Activated CD8-positive, alpha-beta memory T cell treated with anti-CD3 and anti-CD28 coated beads, Interleukin-2, amount 50 U/mL, for 48 hours (primary cell): ENCODE data around the gene PPM1L.

Experiments used
- DNase-seq: peaks from one replicate; pipeline ENCODE4 v3.0.0-alpha.2; 2020

The PPM1L gene

DNA sequence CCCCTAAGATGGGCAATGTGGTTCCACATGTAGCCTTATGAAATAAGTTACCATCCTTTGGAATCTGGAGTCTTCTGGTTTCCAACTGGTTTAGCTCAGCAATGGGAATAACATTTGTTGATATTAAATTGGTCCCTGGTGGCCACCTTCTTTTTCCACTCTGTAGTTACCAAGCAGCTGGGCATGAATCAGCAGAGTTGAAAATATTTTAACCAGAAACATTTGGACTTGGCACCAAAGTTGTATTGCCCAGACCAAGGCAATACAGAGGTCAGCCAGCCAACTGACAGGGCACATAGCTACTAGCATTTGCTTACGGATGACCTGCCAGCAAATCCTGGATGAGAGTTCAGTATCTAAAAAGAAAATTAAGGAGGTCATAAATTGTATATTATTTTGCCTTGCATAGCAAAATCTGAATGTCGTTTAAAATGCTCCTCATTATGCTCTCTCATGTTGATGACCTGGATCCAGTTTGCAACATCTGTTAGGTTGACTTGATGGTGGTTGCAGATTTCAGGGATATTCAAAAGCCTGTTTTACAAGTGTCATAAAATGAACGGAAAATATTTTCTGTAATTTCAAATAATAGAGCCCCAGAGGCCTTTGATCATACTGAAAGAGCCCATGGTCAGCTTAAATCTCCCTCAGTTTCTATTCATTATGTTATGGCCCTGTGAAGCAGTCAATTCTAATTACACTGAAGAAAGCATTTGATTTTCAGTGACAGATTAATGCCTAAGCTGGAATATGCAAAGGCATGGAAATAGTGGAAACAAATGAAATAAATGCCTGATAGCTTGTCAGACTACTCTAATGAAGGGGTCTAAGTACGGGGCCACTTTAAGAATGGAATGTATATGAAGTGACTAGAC, 54.6 kb downstream of the PPM1L start:
- DNase-seq = no peak

DNA sequence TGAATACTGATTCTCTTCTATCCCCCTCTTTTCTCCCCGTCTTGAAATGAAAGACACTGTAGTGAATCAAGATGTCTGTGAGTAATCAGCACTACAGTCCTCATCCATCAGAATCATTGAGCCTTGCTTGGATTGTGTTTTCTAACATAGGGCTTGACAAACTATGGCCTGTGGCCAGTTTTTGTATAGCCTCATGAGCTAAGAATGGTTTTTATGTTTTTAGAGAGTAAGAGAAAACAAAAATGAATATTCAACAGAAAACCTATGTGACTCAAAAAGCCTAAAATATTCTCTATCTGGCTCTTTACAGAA, 55.2 kb downstream of the PPM1L start:
- DNase-seq = no peak

DNA sequence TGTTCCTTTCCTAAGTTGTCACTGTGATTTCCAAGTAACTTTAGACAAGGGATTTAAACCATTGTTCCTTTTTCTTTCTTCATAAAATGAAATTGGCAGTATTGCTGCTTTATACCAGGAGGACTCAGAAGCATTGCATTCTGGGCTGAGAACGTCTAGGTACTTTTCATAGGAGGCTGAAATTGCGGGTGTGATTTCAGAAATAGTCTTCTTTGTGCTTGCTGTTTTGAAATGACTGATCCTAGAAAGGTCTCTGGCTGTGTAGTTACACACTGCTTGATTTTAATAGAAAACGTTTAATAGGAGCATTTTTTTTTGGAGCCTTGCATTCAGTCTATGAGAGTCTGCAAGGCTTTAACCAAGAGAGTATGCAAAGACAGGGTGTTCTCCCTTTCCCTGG, 56.3 kb downstream of the PPM1L start:
- DNase-seq = no peak

DNA sequence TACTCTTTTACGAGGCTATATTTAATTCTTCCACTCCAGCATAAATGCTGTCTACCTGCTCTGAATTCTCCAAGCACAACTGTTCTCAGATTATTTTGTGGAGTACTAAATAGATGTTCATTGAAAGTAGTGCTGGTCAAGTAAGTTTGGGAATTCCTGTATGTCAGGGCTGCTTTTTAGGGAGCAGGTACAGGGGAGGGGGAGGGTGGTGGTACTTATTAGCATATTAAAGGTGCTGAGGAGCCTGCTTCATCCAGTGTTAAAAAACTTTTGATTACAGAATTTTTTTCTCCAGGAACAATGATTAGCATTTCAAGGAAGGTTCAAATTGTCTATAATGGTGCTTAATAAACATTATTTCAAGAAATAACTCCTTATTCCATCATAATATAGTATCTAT, 59.2 kb downstream of the PPM1L start:
- no peak for DNase-seq

DNA sequence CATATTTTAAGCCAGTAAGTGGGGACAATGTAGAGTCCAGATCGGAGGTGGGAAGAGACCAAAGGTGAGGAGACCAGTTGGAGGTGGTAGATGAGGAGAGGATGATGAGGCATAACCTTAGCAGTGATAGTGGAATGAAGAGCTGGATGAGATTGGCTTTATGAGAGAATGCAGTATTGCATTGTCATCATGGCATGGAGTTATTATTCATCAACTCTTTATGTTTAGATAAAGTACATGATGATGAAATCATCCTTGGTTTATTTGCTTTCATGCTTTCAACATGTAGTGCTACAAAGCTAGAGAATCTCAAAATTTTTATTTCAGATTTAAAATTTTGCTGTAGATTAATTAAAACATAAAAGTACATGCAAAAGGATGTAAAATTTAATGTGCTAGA, 64.0 kb downstream of the PPM1L start:
- no peak for DNase-seq

DNA sequence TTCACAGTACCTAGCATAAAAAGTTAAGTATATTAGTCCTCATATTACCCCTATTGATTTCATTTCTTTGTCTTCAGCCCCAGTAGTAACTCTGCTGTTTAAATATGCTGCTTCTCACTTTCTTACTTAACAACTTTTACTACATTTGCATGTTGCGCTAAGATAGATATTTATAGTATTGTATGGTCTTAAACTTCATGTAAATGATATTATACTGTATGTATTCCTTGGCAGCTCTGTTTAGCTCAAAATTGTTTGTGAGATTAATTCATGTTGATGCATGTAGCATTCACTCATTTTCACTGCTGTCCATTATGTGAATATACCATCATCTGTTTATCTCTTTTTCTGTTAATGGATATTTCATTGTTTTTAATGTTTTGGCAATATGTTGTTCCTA, 64.4 kb downstream of the PPM1L start:
- no peak for DNase-seq

DNA sequence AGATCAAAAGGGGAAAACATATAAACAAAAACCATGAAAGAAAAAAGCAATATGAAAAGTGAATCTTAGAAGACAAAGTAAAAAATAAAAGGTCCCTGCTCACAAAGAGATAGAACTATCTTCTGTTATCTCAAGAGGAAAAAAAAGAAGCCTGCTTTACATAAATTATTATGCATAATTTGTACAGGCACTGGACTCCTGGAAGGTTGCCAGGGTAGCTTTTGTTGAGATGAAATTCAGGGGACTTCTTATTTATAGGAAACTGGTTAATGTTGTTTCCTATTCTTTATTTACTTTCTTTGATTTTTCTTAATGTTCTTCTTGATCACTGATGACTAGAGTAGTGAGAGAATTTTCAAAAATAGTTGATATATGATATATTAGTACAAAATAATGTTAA, 66.9 kb downstream of the PPM1L start:
- DNase-seq = no peak

DNA sequence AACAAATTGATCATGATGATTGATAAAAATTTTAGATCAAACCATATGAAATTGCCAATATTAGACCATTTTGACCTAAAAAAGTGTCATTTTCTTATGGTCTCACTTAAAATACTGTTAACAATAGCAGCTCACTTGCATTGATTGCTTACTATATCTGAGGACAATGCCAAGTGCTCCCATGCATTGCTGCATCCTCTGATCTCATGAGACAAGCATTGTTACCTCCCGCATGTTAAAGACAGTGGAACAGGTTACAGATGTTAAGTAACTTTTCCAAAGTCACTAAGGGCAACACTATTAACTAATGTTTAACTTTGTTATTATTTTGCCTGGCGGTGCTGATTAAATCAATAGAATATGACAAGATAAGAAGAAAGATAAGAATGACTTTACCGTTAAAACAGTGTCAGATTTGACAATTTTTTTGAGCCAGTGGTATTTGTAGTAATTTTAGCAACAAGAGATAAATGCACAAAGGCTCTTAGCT, 69.3 kb downstream of the PPM1L start:
- DNase-seq = no peak

DNA sequence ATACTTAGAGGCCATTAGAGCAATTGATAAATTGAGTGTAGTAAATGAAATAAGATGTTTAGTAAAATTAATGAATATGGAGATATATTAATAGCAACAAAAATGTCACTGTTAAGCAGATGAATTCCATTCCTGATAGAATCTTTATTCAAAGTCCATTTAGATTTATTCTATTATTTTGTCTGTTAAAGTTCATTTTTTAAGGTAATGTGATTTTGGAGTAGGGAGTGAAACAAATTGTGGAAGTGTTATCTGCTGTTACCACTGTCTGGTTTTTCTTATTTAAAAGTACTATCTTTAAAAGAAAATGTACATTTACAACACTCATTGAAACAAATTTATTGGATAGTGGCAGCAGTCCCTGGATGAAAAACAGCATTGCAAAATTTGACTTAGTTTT, 70.4 kb downstream of the PPM1L start:
- DNase-seq = no peak

DNA sequence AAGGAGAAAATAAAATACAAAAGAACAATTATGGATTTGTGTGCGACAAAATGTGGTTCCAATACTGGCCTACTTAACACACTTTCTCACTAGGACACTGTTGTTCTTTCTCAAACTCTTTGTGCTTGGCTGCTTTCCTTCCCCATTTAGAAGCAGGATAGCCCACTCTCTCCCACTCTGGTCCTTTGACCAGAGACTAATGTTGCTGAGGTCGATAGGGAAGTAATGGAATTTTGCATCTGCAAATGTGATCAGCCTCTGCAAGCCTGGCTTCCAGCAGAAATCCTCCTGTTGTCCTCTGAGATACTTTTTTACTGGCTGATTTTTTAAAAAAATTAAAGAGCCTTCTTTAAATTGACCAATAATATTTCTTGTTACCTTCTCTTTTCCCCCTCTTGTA, 71.0 kb downstream of the PPM1L start:
- no peak for DNase-seq

DNA sequence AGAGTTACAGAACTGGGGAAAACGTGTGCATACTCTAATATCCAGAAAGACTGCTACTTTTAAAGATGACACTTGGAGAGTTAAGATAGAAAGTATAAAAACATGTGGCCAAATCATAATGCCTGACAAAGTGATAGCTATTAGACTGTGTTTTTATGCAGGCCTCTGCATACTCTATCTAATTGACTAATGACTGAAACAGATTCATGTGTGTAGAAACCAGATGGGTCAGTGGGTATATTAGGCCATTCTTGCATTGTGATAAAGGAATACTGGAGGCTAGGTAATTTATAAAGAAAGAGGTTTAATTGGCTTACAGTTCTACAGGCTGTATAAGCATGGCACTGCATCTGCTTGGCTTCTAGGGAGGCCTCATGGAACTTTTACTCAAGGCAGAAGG, 71.5 kb downstream of the PPM1L start:
- DNase-seq = no peak

DNA sequence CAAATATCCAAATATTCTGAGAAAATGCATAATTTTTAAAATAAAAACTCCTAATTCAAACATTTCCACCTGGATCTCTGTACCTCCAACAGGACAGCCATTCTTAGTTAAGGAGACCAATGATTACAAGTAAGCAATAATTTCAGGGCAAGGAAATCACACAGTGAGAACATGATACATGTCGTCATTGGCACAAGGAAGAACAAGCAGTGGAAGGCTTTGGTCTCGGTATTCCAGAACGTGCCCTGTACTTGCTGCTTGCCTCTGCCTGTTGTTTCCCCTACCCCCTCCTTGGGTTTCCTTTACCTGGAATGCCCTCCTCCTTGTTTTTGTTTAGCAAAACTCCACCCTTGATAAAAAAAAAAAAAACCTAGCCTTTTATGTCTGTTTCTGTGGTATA, 72.8 kb downstream of the PPM1L start:
- DNase-seq = no peak

DNA sequence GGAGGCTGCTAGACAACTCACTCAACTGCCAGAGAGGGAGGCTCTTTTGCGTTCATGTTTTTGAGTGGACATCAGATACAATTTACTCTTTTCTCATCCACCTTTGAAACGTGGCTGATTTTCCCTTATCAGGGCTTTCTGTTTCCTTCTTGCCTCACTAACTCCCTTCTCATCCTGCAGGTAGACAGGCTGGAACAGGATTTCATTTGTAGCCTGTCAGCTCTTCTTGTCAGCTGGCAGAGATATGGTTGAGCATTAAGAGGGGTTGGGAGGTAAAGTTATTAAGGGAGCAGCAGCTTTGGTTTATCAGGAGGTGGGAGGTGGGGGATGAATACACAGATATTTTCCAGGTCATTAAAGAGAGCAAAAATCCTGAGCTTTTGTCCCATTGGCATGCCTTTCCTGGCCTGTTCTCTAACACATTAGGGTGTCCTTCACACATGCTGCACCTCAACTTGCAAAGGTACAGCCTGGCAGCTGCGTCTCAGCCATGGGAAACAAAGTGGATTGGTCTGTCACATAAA, 73.5 kb downstream of the PPM1L start:
- DNase-seq = no peak

DNA sequence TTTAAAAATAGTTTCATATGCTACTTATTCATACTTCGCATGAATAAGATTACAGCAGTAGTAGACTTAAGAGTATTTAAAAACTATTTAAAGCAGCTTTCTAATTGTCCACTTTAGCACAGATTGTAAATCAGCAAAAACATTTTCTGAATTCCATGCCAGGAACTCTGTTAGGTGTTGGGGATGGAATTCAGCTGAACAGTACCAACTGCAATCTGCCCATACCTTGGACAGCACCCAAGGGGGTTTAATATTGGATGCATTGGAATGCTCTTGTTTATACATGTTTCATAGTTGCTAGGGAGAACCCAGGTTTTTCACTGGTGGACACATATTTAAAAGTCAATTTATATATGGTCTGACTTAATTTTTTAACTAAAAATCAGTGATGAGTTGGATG, 74.8 kb downstream of the PPM1L start:
- no peak for DNase-seq

DNA sequence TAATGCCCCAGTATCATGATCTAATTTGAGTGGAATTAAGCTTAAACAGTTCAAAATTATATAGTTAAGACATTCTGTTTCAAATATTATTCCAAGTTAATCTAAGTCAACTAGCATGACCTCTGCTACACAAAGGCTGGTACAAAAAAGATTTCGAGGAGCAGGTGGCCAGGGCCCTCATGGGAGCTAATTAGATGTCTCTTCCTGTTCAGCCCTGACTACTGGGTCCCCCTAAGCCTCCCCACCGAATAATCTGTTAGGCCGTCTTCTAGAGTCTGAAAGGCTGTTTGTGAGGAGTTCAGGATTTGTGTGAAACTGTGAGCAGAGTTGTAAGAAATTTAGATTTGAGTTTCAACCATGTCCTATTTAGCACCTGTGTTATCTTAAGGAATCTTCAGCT, 75.4 kb downstream of the PPM1L start:
- no peak for DNase-seq

DNA sequence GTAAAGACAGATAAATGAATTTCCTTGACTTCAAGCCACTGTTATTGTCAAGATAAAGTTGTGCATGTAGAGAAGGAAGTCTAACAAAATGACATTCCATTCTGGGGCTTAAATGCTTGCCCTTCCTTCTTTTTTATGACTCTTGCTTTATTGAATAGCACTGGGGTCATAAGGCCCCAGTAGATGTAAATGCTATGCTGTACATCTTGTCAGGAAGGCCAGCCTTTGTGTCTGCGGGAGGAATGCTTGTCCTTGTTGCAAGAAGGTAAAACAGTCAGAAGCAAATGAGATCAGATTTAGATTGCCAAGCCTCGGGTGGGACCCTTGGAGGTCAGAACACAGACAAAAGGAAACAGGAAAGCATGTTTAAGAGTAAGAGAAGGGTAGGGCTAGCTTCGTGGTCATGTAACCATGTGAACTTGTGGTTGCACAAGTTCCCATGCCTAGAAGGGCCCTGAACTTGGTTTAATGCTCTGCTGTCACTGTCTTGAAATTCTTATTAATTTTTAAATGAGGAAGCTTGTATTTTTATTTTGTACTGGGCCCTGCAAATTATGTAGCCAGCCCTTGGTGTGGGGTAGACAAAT, 81.5 kb downstream of the PPM1L start:
- no peak for DNase-seq

DNA sequence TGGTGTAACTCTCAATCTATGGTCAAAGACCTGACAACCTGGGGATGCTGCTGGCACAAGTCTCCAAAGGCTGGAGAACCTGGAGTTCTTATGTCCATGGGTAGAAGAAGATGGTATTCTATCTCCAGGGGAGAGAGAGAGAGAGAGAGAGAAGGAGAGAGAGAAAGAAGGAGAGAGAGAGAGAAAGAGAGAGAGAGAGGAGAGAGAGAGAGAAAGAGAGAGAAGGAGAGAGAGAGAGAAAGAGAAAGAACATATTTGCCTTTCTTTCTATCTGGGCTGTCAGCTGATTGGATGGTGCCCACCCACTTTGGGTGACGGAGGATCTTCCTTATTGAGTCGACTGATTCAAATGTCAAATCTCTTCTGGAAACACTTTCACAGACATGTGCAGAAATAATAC, 84.6 kb downstream of the PPM1L start:
- DNase-seq = no peak

DNA sequence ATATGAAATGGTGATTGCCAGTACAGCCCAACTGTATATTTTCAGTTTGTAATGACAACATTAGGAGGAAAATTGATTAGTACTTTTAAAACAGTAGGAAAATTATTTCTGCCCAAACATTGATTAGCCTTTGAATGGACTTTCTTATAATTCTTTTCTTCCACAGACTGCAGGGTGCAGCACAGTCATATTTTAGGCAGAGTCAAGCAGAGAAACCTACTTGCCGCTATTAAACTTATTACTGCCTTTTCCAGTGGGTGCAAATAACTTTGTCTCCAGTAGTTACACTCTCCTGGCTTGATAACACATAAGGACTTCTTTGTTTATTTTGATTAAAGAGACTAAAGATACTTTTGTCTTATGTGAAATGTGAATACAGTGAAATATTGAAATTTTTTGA, 85.4 kb downstream of the PPM1L start:
- DNase-seq = no peak

DNA sequence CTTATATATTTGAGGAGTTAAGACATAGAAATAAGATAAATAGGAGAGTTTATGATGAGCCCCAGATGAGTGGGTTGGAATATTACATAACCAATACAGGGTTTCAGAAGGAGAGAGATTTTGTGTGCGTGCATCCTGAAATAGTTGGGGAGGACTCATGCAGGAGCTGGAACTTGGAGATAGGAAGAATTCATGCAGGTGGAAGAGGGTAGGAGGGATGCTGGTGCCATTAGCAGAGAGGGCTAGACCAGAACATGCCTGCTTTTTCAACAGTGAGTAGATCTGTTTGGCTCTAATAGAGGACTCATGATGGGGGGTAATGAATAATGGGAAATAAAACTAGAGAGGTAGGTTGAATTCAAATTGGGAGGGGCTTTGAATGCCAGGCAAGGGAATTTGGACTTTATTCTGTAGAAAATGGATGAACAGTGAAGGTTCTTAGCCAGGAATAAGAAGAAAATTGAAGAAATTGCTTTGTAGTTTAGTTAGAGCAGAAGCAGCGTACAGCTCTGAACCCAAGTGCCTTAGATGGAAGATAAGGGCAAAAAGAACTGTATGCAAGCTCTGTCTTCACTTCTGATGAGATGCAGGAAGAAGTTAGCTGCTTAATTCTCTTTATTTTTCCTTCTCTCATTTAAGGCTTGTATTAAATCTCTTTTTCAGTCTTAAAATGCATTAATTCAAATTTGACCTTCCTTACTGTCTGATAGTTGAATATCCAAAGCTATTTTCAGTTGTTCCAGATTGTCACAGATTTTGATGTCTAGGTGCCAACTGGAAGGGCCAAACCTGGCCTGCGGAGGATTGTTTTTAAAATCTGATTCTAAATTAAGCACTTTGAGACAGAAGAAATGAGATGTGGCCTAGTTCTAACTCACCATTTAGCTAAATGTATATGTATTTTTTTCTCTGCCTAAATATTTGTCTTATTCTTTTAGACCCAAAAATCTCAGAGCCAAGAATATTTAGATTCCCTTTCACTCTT, 86.3 kb downstream of the PPM1L start:
- no peak for DNase-seq

DNA sequence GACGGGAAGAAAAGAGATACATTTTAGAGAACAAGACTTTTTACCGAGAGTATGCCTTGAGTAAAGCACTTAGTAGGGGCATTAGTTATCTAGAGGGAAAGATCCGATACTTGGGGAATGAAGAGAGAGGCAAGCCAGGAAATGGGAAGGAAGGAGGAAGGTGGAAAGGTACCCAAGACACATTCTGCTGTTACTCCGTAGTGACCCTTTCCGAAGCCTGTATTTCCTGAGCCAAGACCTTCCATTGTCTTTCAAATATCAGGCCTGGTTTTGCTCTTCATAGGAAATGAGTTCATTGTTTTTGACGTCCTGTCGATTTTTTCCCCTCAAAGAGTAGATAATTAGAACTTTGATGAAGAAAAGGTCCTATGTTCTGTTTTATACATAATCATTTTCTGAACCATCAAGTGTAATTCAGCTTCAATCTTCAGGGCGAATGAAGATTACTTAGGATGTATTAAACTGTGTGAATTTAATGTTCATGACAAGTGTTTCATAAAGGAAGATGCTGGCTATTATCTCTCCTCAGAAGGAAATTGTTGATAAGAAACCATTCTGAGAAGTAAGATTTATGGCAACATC, 95.7 kb downstream of the PPM1L start:
- no peak for DNase-seq

DNA sequence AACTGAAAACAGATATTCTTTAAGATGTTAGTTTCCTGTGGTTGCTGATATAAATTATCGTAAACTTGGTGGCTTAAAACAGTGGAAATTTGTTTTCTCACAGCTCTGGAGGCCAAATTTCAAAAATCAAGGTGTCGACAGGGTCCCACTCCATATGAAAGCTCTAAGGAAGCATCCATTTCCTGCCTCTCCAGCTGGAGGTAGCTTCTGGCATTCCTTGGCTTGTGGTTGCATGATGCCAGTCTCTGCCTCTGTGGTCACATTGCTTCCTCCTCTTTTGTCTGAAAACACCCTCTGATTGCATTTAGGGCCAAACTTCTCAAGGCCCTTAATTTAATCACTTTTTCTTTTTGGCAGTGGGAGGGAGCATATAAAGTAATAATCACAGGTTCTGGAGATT, 96.8 kb downstream of the PPM1L start:
- no peak for DNase-seq

DNA sequence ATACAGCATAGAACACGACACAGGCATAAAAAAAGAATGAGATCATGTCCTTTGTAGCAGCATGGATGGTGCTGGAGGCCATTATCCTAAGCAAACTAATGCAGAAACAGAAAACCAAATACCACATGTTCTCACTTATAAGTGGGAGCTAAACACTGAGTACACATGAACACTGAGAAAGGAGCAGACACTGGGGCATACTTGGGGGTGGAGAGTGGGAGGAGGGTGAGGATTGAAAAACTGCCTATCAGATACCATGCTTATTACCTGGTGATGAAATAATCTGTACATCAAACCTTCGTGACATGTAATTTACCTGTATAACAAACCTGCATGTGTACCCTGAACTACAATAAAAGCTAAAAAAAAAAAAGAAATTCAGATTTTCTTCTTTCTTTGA, 100.4 kb downstream of the PPM1L start:
- DNase-seq = no peak
